WTC11 (cell line): ENCODE data around the gene BABAM2. TPM values are rescaled to one million over a fixed set of nuclear protein-coding genes. Genes with fewer than 3 reads are reported as not detected.

Source experiments
- ATAC-seq: fragments of 200-7000 bp; cut with Tn5 transposase; 2 replicates; pipeline ENCODE4 v1.10.0; 2021; ENCODE audit warnings: mild to moderate bottlenecking, moderate library complexity
- CTCF ChIA-PET: fragments of 300-600 bp; sonication (Branson Sonifier 250); formaldehyde crosslinking; loops from one replicate; lab custom pipeline; 2021; ENCODE audit warnings: antibody characterized with exemption; lab: Charles Lee
- POLR2A ChIA-PET: fragments of 350-600 bp; sonication (Branson Sonifier 250); formaldehyde crosslinking; loops from one replicate; lab custom pipeline; 2021; ENCODE audit warnings: antibody characterized with exemption; lab: Charles Lee
- DNase-seq: peaks from one replicate; pipeline ENCODE4 v3.0.0; 2021; ENCODE audit warnings: low spot score
- H3K27ac Mint-ChIP-seq: 2 replicates; pipeline ENCODE4 v1.8.0; 2021; ENCODE audit warnings: mixed read lengths
- H3K27me3 Mint-ChIP-seq: 2 replicates; pipeline ENCODE4 v1.8.0; 2021; ENCODE audit warnings: low read depth, mild to moderate bottlenecking, moderate library complexity, mixed read lengths
- H3K36me3 Mint-ChIP-seq: 2 replicates; pipeline ENCODE4 v1.8.0; 2021; ENCODE audit warnings: mixed read lengths
- H3K4me1 Mint-ChIP-seq: 2 replicates; pipeline ENCODE4 v1.8.0; 2022; ENCODE audit warnings: mixed read lengths
- H3K4me3 Mint-ChIP-seq: 2 replicates; pipeline ENCODE4 v1.8.0; 2021; ENCODE audit warnings: mild to moderate bottlenecking, moderate library complexity, mixed read lengths
- H3K9me3 Mint-ChIP-seq: 2 replicates; pipeline ENCODE4 v1.8.0; 2021; ENCODE audit warnings: mixed read lengths
- AR ChIP-seq: fragments of 250-450 bp; sonication (Bioruptor Pico); IDR thresholded peaks from 2 replicates; pipeline ENCODE4 v1.9.0; 2021; ENCODE audit warnings: mild to moderate bottlenecking
- CREM ChIP-seq: sonication (generic); formaldehyde crosslinking; IDR thresholded peaks from 2 replicates; pipeline ENCODE4 v1.8.1; 2022; ENCODE audit warnings: mild to moderate bottlenecking, missing genetic modification reagents, moderate library complexity
- CTCF ChIP-seq: fragments of 200-600 bp; IDR thresholded peaks from 2 replicates; pipeline ENCODE4 v1.8.0; 2022; ENCODE audit warnings: antibody characterized with exemption
- E2F1 ChIP-seq: sonication (generic); formaldehyde crosslinking; IDR thresholded peaks from 2 replicates; pipeline ENCODE4 v1.8.0; 2022; ENCODE audit warnings: mild to moderate bottlenecking, missing genetic modification reagents
- ESRRA ChIP-seq: sonication (generic); formaldehyde crosslinking; IDR thresholded peaks from 2 replicates; pipeline ENCODE4 v1.8.1; 2022; ENCODE audit warnings: mild to moderate bottlenecking, missing genetic modification reagents, borderline replicate concordance
- FOXK1 ChIP-seq: sonication (generic); formaldehyde crosslinking; IDR thresholded peaks from 2 replicates; pipeline ENCODE4 v1.8.0; 2022; ENCODE audit warnings: mild to moderate bottlenecking, moderate library complexity, missing genetic modification reagents
- FOXP1 ChIP-seq: sonication (generic); formaldehyde crosslinking; IDR thresholded peaks from 2 replicates; pipeline ENCODE4 v1.8.0; 2022; ENCODE audit warnings: missing genetic modification reagents, mild to moderate bottlenecking, moderate library complexity, borderline replicate concordance
- GRHL2 ChIP-seq: fragments of 250-450 bp; sonication (Bioruptor Pico); IDR thresholded peaks from 2 replicates; pipeline ENCODE4 v1.8.0; 2022; ENCODE audit warnings: mild to moderate bottlenecking, moderate library complexity; ENCODE audit not compliant: insufficient replicate concordance, severe bottlenecking
- MYBL2 ChIP-seq: sonication (generic); formaldehyde crosslinking; IDR thresholded peaks from 2 replicates; pipeline ENCODE4 v1.8.1; 2023; ENCODE audit warnings: mild to moderate bottlenecking, moderate library complexity, missing genetic modification reagents
- NR1H2 ChIP-seq: sonication (generic); formaldehyde crosslinking; IDR thresholded peaks from 2 replicates; pipeline ENCODE4 v1.9.0; 2021; ENCODE audit warnings: mild to moderate bottlenecking, moderate library complexity, missing genetic modification reagents
- PRDM15 ChIP-seq: sonication (generic); formaldehyde crosslinking; IDR thresholded peaks from 2 replicates; pipeline ENCODE4 v1.8.0; 2022; ENCODE audit warnings: missing genetic modification reagents
- SP1 ChIP-seq: sonication (generic); formaldehyde crosslinking; conservative IDR thresholded peaks from 2 replicates; pipeline ENCODE4 v1.8.1; 2022; ENCODE audit warnings: missing genetic modification reagents
- USF2 ChIP-seq: sonication (generic); formaldehyde crosslinking; IDR thresholded peaks from 2 replicates; pipeline ENCODE4 v1.8.1; 2023; ENCODE audit warnings: mild to moderate bottlenecking, missing genetic modification reagents, moderate library complexity
- ZNF121 ChIP-seq: sonication (generic); formaldehyde crosslinking; IDR thresholded peaks from 2 replicates; pipeline ENCODE4 v1.8.0; 2023; ENCODE audit warnings: missing genetic modification reagents
- ZNF263 ChIP-seq: sonication (generic); formaldehyde crosslinking; IDR thresholded peaks from 2 replicates; pipeline ENCODE4 v1.8.1; 2022; ENCODE audit warnings: low read depth, mild to moderate bottlenecking, moderate library complexity, missing genetic modification reagents
- ZNF423 ChIP-seq: fragments of 250-450 bp; sonication (Bioruptor Pico); IDR thresholded peaks from 2 replicates; pipeline ENCODE4 v2.1.2; 2022; ENCODE audit warnings: mild to moderate bottlenecking, moderate library complexity
- ZNF425 ChIP-seq: fragments of 250-450 bp; sonication (Bioruptor Pico); conservative IDR thresholded peaks from 2 replicates; pipeline ENCODE4 v1.9.0; 2021; ENCODE audit warnings: mild to moderate bottlenecking
- total RNA-seq: library from RNA; stranded (reverse); gene quantifications from 3 replicates; pipeline ENCODE4 v1.2.3, GENCODE V29; 2021

Gene BABAM2
- total RNA-seq, 1 experiment from 2014 or later: 16.5 TPM

GRCh38 chr2:28117104-28117596 is 226.6 kb downstream of the BABAM2 start:
- Mint-ChIP-seq H3K9me3 (peaks cover 7% of the 10 kb centered on the region; the same call in 1 of the 2 replicates), H3K36me3 (no peaks in the 10 kb centered on the region), H3K27ac (no peak overlapping the region), H3K4me1 (no peaks in the 10 kb centered on the region), H3K27me3 (no peaks in the 10 kb centered on the region), H3K4me3 (no peak overlapping the region)
- ATAC-seq (0 out of 2 replicates have a peak, but pooled peaks have one; percentile 30), DNase-seq (no peak)
- CTCF ChIA-PET: no interaction called here
- TF ChIP-seq FOXP1 (CRISPR knock-in tag) (no peak), GRHL2 (CRISPR knock-in tag) (no peak), ZNF121 (no peak), ZNF263 (CRISPR knock-in tag) (no peak)
- POLR2A ChIA-PET: no interaction called here

GRCh38 chr2:28119631-28120030 is 229.1 kb downstream of the BABAM2 start:
- no peak for ATAC-seq
- no peaks in the 10 kb centered on the region for H3K4me1 Mint-ChIP-seq
- TF ChIP-seq AR: no peak
- no peak for TF ChIP-seq FOXK1 (CRISPR knock-in tag)
- no peak for TF ChIP-seq FOXP1 (CRISPR knock-in tag)
- TF ChIP-seq ESRRA (CRISPR knock-in tag): no peak
- no peak for TF ChIP-seq ZNF423 (CRISPR knock-in tag)
- TF ChIP-seq NR1H2: no peak
- TF ChIP-seq MYBL2 (CRISPR knock-in tag): no peak
- ChIA-PET POLR2A (no interaction called here), CTCF (no interaction called here)
- H3K27me3 Mint-ChIP-seq: no peaks in the 10 kb centered on the region
- H3K36me3 Mint-ChIP-seq: no peaks in the 10 kb centered on the region
- H3K9me3 Mint-ChIP-seq: peaks cover 7% of the 10 kb centered on the region; the same call in 1 of the 2 replicates
- H3K27ac Mint-ChIP-seq: no peak overlapping the region
- DNase-seq: no peak
- no peak overlapping the region for H3K4me3 Mint-ChIP-seq

GRCh38 chr2:28128281-28128950 is 237.9 kb downstream of the BABAM2 start:
- Mint-ChIP-seq H3K9me3 (peaks cover 9% of the 10 kb centered on the region), H3K4me1 (no peaks in the 10 kb centered on the region), H3K27me3 (no peaks in the 10 kb centered on the region), H3K36me3 (0 out of 2 replicates have a peak, but pooled peaks cover 2% of the 10 kb centered on the region), H3K27ac (no peak overlapping the region), H3K4me3 (no peak overlapping the region)
- ATAC-seq: no peak
- no peak for DNase-seq
- ChIA-PET CTCF (interaction anchor here (0.6 kb wide), 1 partner anchor 33 kb away, joined by 3 read pairs; no protein-coding TSS in a partner anchor), POLR2A (no interaction called here)
- TF ChIP-seq SP1 (CRISPR knock-in tag) (no peak), PRDM15 (CRISPR knock-in tag) (no peak), CTCF (no peak), USF2 (CRISPR knock-in tag) (no peak), ZNF425 (CRISPR knock-in tag) (no peak), CREM (no peak), E2F1 (CRISPR knock-in tag) (no peak), ZNF423 (CRISPR knock-in tag) (no peak), MYBL2 (CRISPR knock-in tag) (no peak)
